Astrocyte of the spinal cord (primary cell): ENCODE results near the gene OR52N5.

Experiments
- DNase-seq: peaks from one replicate; pipeline ENCODE4 v3.0.0; 2011; ENCODE audit warnings: low read depth, low spot score
- H3K4me3 ChIP-seq: 2 replicates; pipeline ENCODE4 v1.5.1; 2011; ENCODE audit warnings: low read depth, mild to moderate bottlenecking, low read length, moderate library complexity
- in situ Hi-C: cut with HindIII; loops from 2 replicates; pipeline ENCODE4 v1.10.0; 2017; ENCODE audit warnings: low sequenced_read_pairs
- TF ChIP-seq, protein P1 (sequence below): IDR thresholded peaks from 2 replicates; pipeline ENCODE4 v1.5.1; 2012; ENCODE audit warnings: low read depth, mild to moderate bottlenecking, low read length, inconsistent platforms

OR52N5 gene

DNA sequence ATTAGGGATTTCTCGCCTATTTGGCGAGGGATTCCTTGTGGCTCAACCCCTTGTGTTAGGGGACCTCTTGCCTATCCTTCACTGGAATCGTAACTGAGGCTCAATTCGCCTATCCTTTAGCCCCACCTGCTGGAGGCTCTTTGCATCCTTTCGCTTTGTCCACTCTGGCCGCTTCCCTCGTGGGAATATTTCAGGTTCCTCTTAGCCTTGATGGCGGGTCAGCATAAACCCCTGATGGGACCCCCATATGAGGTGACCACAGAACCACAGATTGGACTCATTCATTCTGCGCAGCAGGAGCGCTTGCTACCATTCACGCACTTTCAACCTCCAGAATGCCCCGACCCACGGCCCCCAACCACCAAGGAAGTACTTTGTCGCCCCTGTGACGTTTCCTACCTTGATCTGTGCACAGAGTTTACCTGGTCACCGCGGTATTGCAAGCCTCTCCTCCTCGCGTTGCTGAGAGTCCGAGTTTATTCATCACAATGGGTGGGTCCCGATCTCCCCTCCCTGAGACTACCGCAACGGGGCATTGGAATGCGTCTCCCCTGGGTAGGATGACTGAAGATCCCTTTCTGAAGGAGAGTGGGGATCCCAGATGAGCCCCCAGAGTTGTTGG lies 25.5 kb upstream of the OR52N5 start, which contains the start of gene OR52N2:
Gene OR52N2, plus strand, starts transcription at position 425 of the 622 bp plus-strand sequence. CDS start 11,412 bp downstream, outside the sequence.
- in situ Hi-C loops = no loop called here
- TF ChIP-seq, protein P1, sequence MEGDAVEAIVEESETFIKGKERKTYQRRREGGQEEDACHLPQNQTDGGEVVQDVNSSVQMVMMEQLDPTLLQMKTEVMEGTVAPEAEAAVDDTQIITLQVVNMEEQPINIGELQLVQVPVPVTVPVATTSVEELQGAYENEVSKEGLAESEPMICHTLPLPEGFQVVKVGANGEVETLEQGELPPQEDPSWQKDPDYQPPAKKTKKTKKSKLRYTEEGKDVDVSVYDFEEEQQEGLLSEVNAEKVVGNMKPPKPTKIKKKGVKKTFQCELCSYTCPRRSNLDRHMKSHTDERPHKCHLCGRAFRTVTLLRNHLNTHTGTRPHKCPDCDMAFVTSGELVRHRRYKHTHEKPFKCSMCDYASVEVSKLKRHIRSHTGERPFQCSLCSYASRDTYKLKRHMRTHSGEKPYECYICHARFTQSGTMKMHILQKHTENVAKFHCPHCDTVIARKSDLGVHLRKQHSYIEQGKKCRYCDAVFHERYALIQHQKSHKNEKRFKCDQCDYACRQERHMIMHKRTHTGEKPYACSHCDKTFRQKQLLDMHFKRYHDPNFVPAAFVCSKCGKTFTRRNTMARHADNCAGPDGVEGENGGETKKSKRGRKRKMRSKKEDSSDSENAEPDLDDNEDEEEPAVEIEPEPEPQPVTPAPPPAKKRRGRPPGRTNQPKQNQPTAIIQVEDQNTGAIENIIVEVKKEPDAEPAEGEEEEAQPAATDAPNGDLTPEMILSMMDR = peak; percentile 84
- DNase-seq = peak; percentile 73
- H3K4me3 ChIP-seq = peak within 1 kb of the TSS; percentile 46

DNA sequence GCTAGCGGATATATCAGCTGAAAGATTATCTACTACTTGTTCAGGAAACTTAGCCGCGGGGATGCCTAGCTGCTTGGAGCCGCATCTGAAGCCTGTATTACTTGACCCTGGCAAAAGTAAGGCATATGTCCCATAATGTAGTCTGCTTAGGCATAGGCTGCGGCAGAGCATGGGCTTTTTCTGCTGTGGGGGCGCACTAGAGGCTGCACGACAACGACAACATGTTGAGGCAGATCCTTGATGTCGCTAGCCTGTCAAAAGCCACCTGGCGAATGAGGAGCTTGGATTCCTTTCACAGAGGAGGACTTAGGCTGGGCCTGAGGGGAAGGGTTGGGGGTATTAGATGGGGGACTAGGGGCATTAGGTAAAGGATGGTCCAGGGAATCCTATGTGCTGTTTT lies 24.4 kb upstream of the OR52N5 start:
- in situ Hi-C loops = no loop called here
- TF ChIP-seq, protein P1 = no peak
- no peak for DNase-seq
- no peak overlapping the region for H3K4me3 ChIP-seq

DNA sequence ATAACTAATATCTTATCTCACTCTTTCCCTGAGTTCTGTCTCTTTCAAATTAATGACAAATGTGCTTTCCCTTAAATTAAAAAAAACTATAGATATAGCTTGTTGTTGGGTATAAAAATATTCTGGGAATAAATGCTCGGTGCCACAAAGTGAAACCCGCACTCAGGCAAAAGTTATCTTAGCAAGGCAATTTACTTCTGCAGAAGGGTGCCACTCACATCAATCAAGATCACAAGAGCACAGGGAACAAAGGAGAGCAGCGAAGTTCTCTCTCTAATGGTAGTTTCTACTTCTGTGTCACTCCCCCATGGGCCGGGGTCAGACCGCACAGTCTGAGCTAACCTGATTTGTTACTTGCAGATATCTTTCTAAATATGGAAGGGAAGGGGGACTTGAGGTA lies 20.8 kb upstream of the OR52N5 start:
- TF ChIP-seq, protein P1 = no peak
- H3K4me3 ChIP-seq = no peak overlapping the region
- in situ Hi-C loops = no loop called here
- DNase-seq = no peak

DNA sequence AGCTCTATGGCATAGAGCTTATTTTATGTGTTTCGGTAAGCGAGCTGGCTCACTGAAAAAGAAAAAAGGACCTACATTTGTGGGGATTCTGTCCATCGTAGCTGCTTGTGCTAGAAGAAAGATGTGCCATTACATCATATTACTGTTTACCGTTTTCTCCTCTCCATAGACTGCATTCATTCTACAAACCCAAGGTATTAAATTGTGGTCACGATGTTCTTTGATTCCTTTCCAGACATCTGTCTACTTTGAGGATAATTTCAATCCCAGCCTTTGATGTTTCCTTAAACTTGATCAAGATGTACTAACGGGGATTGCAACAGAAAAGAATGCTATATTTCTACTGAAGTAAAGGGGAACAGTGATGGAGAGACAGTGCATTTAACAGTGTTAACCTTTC lies 13.4 kb upstream of the OR52N5 start:
- no peak overlapping the region for H3K4me3 ChIP-seq
- TF ChIP-seq, protein P1 = no peak
- no peak for DNase-seq
- in situ Hi-C loops = no loop called here

DNA sequence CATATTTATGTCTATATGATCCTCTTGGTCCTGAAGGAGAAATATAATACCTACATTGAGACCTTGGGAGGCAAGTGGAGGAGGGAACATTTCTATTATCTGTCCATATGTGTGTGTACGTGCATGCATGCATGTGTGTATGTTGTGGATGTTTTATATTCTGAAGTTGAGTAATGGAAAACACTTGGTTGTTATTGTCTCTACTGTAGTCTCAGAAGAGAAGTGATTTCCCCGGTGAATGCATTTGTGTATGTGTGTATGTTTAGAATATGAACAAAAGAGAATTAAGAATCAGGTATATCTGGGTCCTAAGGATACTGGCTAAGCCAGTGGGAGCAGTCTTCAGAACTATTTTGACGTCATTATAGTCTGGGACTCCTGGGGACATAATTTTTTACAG lies 8.0 kb upstream of the OR52N5 start, which contains the start of gene OR52N1:
Gene OR52N1, minus strand, starts transcription at position 101 of the 400 bp plus-strand sequence. CDS start 2,449 bp downstream, outside the sequence.
- TF ChIP-seq, protein P1 = no peak
- no peak within 1 kb of the TSS for H3K4me3 ChIP-seq
- in situ Hi-C loops = no loop called here
- DNase-seq = no peak

DNA sequence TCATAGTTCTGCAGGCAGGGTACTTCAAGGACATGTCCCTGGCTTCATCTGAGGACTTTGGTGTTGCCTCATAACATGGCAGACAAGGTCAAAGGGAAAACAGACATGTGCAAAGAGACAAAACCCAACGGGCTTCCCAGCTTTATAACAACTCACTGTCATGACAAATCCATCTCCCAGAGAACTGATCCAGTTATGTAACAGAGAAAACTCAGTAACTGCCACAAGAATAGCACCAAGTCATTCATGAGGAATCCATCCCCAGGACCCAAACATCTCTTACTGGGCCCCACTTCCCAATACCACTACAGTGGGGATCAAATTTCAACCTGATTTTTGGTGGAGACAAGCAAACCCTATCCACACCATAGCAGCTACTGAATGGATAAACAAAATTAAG lies 16.1 kb downstream of the OR52N5 start:
- in situ Hi-C loops = no loop called here
- no peak for DNase-seq
- TF ChIP-seq, protein P1 = no peak
- no peak overlapping the region for H3K4me3 ChIP-seq
